Nephron (organoid): ENCODE results near the gene TLE1.
"Not testable (repeated sequence)": the region's sequence is repeated elsewhere in the genome, so short reads cannot be mapped to it uniquely, and the experiment has no call there.

Experiments used
- H3K27ac Mint-ChIP-seq, 3 experiments: 2 replicates each; pipeline ENCODE4 v1.8.0; 2020; ENCODE audit warnings: mixed read lengths in 3 of 3, mild to moderate bottlenecking in 2 of 3, moderate library complexity in 1 of 3
- H3K27me3 Mint-ChIP-seq: 2 replicates; pipeline ENCODE4 v1.8.0; 2021; ENCODE audit warnings: low read depth, mild to moderate bottlenecking, moderate library complexity, mixed read lengths
- H3K36me3 Mint-ChIP-seq: 2 replicates; pipeline ENCODE4 v1.8.0; 2020; ENCODE audit warnings: low read depth, mixed read lengths
- H3K4me1 Mint-ChIP-seq: 2 replicates; pipeline ENCODE4 v1.8.0; 2020; ENCODE audit warnings: mixed read lengths
- H3K4me3 Mint-ChIP-seq, 3 experiments: 2 replicates each; pipeline ENCODE4 v1.8.0; 2020; ENCODE audit warnings: mild to moderate bottlenecking in 3 of 3, mixed read lengths in 3 of 3, moderate library complexity in 2 of 3
- H3K9me3 Mint-ChIP-seq: 2 replicates; pipeline ENCODE4 v1.8.0; 2020; ENCODE audit warnings: mixed read lengths
- CTCF ChIP-seq, 3 experiments: fragments of 200-600 bp; sonication (generic); IDR thresholded peaks; one replicate each; pipeline ENCODE4 v1.5.0; 2021; ENCODE audit warnings: antibody characterized with exemption in 3 of 3; ENCODE audit not compliant: unreplicated experiment in 3 of 3

Gene TLE1

GRCh38 chr9:81597419-81598122 is 91.8 kb downstream of the TLE1 start:
- Mint-ChIP-seq H3K4me1 (peaks cover 46% of the 10 kb centered on the region), H3K9me3 (no peaks in the 10 kb centered on the region), H3K4me3 (no peak overlapping the region), H3K27me3 (no peaks in the 10 kb centered on the region), H3K36me3 (peaks cover 80% of the 10 kb centered on the region), H3K27ac (peak overlapping the region; percentile 11 to 66 (median 49))
- no peak for TF ChIP-seq CTCF (IDR thresholded peaks at IDR 0.05; ENCODE audit: unreplicated experiment in 3 of 3)

GRCh38 chr9:81596679-81597418 is 92.5 kb downstream of the TLE1 start:
- TF ChIP-seq CTCF (IDR thresholded peaks at IDR 0.05; ENCODE audit: unreplicated experiment in 3 of 3), result no peak
- no peak overlapping the region for H3K4me3 Mint-ChIP-seq
- H3K9me3 Mint-ChIP-seq, result no peaks in the 10 kb centered on the region
- peaks cover 45% of the 10 kb centered on the region for H3K4me1 Mint-ChIP-seq
- no peaks in the 10 kb centered on the region for H3K27me3 Mint-ChIP-seq
- H3K36me3 Mint-ChIP-seq, result peaks cover 79% of the 10 kb centered on the region
- peak overlapping the region; percentile 11 to 66 (median 49) for H3K27ac Mint-ChIP-seq

GRCh38 chr9:81595887-81596543 is 93.3 kb downstream of the TLE1 start:
- peak overlapping the region; percentile 28 to 66 (median 53) for H3K27ac Mint-ChIP-seq
- peaks cover 80% of the 10 kb centered on the region for H3K36me3 Mint-ChIP-seq

GRCh38 chr9:81595293-81595692 is 94.1 kb downstream of the TLE1 start:
- not testable (repeated sequence) for H3K4me3 Mint-ChIP-seq, H3K27me3 Mint-ChIP-seq, H3K27ac Mint-ChIP-seq, H3K9me3 Mint-ChIP-seq
- peaks cover 84% of the 10 kb centered on the region for H3K36me3 Mint-ChIP-seq
- peaks cover 41% of the 10 kb centered on the region for H3K4me1 Mint-ChIP-seq

More at GRCh38 chr9:81595887-81596543, 93.3 kb downstream of the TLE1 start:
- H3K4me3 Mint-ChIP-seq, result no peak overlapping the region
- H3K27me3 Mint-ChIP-seq, result no peaks in the 10 kb centered on the region
- H3K4me1 Mint-ChIP-seq, result peaks cover 39% of the 10 kb centered on the region
- TF ChIP-seq CTCF (IDR thresholded peaks at IDR 0.05; ENCODE audit: unreplicated experiment in 3 of 3), result no peak
- no peaks in the 10 kb centered on the region for H3K9me3 Mint-ChIP-seq

- H3K4me1 Mint-ChIP-seq, result peaks cover 42% of the 10 kb centered on the region
- H3K4me3 Mint-ChIP-seq, result no peak overlapping the region
- H3K9me3 Mint-ChIP-seq, result no peaks in the 10 kb centered on the region
- H3K27ac Mint-ChIP-seq, result no peak overlapping the region
- H3K36me3 Mint-ChIP-seq, result peaks cover 85% of the 10 kb centered on the region
- no peaks in the 10 kb centered on the region for H3K27me3 Mint-ChIP-seq
- TF ChIP-seq CTCF (IDR thresholded peaks at IDR 0.05; ENCODE audit: unreplicated experiment in 3 of 3), result no peak
Measured at GRCh38 chr9:81594415-81594814, 94.9 kb downstream of the TLE1 start.

- peaks cover 90% of the 10 kb centered on the region for H3K36me3 Mint-ChIP-seq
- no peaks in the 10 kb centered on the region for H3K9me3 Mint-ChIP-seq
- H3K4me1 Mint-ChIP-seq, result peaks cover 49% of the 10 kb centered on the region
- H3K4me3 Mint-ChIP-seq, result peak overlapping the region in 1 of 3 experiments; percentile 48
- H3K27ac Mint-ChIP-seq, result peak overlapping the region; percentile 34 to 85 (median 68)
- TF ChIP-seq CTCF (IDR thresholded peaks at IDR 0.05; ENCODE audit: unreplicated experiment in 3 of 3), result no peak
- no peaks in the 10 kb centered on the region for H3K27me3 Mint-ChIP-seq
Measured at GRCh38 chr9:81592887-81593266, 96.5 kb downstream of the TLE1 start.
